Measurements from ENCODE around the gene PLA2G4D.

PLA2G4D gene

DNA sequence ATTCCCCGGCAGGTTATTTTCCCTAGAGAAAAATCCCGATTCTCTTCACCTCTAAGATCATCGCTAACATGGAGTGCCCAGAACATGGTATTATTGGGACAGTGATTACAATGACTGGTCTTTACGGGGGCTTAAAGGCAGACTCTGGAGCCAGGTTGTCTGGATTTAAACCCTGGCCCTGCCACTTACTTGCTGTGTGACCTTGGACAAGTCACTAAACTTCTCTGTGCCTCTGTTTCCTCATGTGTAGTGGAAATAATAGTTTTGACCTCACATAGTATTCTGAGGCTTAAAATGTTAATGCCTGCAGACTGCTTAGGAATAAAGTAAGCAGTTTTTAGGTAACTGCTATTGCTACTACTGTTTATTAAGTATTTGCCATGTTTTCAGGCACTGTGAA lies 4.4 kb downstream of the PLA2G4D start:
- no peak for DNase-seq

DNA sequence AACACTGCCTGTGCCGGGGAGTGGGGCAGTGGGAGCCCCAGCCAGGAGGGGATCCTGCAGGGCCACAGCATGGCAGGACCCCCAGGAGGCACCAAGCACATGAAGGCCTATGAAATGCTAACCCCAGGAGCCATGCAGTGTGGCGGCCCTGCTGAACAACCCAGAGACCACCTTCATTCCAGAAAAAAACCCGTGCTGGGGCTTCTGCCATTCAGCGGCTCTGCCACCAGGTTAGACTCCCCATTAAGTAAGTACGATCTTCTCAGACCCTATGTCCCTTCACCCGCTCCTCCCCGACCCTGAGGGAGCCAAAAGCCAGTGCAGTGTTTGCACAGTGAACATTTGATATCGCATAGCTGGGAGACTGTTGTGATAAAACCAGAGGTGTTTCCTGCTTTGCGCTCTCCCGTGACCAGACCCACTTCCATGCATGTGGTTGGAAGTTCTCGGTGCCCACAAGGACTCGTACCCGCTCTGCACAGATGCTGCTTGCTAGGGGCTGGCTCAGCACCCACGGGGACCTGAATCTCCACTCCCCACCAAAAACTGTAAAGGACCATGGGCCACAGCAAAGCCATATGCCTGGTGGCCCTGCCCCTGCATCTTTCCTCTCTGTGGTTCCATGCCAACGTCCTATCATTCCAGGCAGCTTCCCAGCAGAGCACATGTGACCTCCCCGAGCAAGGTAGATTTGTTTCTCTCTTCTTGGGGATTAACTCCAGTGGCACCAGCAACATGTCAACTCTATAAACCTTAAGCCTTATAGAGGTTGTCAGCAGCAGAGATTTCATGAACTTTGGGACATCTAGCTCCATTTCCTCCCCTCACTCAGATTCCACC lies 5.3 kb downstream of the PLA2G4D start:
- no peak for DNase-seq

DNA sequence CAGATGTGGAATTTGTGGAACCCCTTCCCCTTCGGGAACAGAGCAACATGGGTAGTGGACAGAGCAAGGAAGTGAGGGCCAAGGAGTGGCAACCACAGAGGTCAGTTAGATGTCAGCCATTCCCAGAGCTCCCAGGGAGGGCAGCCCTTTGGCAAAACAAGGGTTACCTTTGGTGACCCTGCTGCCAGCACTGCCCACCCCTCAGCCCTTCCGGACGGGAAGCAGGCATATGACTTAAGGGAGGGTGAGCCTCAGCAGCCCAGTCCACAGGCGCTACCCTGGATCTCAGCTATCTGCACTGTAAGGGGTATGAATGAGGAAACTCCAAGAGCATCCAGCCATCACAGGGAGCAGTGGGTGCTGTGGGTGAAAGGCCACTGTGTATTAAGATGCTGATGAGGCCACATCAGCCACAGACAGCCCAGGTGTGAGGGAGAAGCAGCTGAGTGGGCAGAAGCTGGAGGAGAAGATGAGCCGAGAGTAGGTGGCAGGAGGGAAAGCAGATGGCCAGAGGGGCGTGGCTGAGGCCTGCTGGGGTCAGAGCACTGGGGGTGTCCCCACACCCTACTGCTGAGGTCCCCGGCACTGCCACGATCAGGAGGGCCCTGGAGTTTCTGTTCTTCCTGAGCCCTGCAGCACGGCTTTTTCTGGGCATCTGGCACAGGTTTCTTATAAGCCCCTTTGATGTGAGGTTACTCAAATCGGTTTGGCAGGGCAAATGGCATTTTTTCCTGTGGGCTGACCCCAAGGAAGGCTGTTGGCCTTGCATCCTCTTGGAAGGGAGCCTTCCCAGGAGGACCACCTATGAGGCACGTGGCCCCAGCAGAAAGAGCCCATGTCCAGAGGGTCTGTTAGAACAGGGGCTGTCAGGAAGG lies 6.2 kb downstream of the PLA2G4D start:
- no peak for DNase-seq

DNA sequence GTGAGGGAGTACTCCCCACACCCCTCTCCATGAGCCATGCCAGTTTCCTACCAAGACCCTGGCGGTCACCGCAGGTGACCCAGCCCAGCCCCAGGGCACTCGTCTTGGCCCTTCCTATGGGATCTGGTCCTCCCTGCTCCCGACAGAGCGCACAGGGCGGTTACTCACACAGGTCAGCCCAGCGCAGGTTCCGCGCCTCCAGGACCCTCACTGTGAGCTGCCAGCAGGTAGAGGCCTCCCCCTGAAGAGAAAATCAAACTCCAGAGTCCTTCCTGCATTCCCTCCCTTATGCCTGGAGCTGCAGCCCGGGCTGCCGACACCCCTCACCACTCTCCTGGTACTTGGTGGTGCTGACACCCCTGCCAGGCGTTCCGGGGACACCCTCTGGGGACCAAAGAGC lies 6.9 kb downstream of the PLA2G4D start:
- DNase-seq: no peak

DNA sequence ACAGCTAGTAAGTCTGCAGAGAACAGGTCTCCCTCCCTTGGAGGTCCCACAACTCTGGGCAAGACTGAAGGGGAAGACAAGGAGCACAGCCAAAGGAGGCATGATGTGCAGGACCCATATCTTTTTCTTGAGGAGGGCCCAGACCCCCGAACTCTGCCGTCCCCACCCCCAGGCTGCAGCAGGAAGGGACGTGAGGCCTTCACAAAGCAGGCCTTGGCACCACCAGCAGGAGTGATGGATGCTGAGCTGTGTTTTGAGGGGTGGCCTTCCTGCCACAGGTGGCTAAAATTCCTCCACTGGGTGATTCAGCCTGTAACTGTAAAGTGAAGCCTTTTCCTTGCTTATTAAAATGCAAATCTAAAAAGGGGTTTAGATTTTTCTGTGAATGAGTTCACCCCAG lies 8.6 kb downstream of the PLA2G4D start:
- no peak for DNase-seq

DNA sequence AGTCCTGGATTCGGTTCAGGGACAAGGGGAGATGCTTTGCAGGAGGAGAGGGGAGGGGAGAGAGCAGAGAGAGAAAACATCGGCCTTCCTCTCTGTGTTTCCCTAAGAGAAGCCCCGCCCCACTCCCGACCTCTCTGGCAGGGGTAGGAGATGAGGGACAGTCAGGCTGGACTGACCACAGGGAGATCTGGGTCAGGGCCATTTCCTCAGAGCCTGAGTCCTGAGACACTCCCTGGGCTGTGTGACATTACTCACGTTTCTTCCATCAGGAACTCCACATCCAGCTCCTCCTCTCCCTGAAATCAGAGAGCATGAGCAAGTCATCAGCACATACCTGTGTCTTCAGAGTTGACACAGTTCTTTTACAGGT lies 9.1 kb downstream of the PLA2G4D start:
- no peak for DNase-seq

DNA sequence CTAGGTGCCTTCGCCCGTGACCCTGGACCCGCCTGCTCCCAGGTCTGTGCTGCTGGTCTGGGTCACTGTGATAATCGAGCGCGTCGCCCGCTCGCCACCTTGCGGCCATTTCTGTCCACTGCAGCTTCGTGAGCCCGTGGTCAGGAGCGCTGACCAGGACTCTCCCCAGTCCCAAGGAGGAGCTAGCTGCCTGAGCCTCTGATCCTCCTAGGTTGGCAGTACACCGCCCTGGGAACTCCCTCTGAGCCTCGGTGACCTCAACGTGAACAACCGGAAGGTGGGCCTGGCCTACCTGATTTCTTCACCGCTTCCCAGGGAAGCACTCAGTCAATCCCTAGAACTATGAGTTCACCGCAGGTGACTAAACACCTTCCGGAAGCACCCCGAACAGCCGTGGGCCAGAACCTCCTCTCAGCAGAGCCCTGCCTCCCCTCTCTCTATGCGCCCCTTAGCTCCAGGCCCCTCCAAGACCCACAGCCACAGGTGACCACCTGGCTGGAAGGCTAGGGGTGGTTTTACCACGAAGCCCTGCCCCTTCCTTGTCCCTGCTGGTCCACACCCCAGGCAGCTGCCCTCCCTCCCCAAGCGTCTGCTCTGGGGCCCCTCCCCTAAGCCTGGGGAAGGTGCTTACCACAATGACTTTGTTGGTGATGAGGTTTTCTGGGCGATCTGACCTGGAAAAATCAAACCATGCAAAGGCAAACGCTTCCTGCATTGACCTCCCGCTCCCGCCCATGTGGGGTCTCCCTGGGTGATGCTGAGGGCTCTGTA lies 9.7 kb downstream of the PLA2G4D start:
- DNase-seq: peak; percentile 19

DNA sequence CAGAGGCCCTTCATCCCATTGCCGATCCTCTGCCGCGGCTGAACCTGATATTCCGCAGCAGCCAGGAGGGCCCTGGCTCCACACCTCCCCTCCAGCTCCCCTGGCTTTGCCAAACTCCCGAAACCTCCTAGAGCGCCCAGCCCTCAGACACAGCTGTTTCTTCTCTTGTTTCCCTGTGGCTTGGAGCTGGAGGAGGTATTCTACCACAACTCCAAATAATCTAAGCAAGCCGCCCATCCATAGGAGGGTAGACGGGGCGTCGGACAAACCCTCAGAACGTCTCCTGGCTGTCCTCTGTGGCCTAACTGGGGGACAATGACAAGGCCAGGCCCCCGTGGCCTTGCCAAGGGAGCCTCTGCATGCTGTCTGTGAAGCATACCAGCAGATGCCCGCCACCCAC lies 10.4 kb downstream of the PLA2G4D start:
- DNase-seq: no peak

DNA sequence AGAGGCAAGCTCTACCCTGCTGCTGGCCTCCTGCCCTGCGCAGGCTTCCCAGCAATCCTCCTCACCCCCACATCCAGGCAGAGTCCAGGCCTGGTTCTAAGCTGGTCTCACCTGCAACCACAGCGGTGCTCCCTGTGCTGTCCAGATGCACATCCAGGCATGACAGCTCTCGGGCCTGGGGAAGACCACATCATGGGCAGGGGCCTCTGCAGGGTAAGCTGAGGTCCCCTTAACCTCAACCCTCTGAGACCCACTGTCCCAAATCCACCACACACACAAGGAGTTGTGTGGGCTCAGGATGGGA lies 10.8 kb downstream of the PLA2G4D start:
- no peak for DNase-seq

DNA sequence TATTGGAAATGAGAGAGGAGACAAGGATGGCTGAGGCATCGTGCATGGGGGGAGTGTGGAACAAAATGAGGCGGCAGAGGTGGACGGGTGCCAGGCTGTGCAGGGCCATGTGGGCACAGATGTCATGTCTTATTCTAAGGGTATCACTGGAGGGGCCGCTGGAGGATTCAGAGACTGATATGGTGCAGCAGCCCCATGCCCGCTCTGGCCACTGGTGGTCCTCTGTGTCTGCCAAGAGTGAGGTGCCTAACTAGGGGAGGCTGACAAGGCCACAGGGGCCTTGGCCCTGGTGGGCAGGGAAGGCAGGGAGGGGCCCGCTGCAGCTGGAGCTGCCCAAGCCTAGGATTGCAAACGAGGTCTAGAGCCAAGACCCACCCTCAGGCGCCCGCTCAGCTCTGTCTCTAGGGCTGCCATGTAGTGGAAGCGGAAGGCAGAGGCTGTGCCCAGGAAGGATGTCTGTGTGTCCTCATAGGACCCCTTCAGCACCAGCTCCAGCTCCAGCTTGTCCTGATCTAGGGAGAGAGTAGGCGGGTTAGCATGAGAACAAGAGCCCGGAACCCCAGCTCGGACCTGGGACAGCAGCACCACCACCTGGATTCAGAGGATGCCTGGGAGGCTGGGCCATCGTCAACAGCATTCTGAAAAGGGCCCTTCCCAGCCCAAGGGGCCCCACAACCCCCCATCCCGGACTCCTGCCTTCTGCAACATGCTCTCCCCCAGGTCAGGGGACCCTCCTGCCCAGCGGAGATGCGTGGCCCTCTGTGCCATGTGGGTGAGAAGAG lies 11.3 kb downstream of the PLA2G4D start:
- no peak for DNase-seq

DNA sequence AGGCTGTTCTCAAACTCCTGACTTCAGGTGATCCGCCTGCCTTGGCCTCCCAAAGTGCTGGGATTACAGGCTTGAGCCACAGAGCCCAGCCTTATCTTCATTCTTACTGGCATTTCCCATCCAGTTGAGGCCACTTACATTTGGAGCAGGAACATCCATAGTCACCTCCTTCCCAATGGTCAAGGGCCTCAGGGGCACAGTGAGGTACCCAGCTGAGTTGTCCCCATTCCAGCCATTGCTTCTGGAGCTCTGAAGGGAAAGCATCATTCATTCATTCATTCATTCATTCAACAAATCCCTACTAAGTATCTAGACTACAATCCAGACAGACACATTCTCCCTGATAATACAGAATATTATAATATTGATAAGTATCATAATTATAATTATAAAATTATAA lies 12.2 kb downstream of the PLA2G4D start:
- DNase-seq: no peak

DNA sequence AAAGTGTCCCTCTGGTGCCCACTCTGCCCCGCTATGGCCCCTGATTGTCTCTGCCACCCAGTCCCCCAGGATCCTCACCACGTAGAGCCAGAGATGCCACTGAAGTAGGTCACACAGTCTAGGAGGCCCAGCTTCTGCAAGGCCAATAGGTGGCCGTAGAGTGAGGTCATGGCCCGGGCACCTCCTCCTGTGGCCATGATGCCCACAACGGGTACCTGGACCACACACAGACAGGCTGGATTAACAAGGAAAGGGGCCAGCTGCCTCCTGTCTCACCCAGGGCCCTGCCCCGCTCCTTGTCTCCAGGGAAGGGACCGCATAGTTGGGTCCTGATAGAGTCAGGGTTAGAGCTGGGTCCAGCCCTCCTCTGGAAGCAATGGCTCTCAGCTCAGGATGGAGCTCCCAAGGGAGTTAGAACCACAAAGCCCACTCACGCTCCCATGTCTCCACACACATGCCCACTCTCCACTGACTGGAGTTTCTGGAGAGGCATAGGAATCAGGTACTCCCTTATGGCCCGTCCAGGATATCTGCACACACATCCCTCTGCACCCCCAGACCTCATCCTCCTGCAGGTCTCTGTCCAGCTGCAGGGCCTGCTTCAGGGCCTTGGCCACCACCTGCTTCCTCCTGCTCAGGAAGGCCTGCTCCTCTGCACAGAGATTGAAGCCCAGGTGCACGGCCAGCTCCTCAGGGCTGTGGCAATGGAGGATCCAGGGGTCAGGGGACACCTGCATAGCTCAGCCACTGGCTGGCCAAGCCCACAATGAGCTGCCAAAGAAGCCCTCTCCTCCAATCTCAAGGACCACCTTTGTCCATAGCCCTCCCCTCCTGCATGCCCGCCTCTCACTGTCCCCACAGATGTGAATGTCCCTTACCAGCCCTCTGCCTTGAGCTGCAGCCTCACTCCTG lies 13.2 kb downstream of the PLA2G4D start:
- no peak for DNase-seq

DNA sequence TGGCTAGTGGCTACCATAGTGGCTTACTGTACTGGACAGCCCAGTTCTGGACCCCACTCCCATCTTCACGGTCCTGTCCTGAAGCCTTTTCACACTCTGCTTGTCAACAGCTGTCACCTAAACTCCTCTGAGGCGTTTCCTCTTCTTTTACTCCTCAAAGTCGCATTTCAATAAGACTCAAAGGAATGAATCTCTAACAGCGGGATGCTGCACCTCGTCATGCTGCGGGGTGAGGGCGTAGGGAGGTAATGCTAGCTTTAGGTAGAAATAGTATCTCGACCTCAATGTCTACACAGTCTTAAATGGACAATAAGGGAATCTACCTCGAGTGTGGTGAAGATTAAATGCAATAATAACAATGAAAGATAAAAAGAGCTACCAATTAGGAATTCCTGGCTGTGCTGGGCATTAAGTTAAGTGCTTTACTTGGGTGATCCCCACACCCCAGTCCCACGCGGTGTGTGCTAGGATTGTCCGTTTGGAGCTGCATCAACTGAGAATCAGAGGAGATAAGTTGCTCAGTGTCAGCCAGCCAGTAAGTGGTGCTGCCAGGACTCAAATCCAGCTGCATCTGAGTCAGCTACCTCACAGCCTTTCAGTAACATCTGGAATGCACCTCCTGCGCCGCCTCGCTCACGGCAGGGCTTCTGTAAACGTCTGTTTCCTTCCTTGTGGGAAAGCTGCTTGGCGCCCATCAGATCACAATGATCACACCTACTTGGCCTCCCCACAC lies 14.0 kb downstream of the PLA2G4D start:
- DNase-seq: no peak

DNA sequence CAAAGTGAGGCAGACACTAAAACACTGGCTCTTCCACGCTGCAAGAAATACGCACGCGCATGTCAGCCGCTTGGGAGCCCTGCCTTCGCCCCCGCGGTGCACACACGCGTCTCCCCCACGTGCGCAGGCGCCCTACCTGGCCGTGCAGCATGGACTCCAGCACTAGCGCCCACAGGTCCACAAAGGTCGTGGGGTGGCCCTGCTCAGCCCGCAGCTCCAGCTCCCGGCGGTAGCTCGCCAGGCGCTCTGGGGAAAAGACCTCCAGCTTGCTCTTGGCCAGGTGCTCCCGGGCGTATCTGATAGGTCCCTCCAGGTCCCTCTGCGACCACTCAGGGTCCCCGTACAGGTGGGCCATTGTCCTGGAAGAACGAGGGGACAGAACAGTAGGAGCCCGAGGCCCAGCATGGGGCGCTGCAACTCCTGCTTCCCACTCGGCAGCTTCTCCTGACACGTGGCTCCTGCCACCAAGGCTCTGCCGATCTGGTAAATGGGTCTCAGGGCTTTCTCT lies 14.9 kb downstream of the PLA2G4D start:
- DNase-seq: no peak

DNA sequence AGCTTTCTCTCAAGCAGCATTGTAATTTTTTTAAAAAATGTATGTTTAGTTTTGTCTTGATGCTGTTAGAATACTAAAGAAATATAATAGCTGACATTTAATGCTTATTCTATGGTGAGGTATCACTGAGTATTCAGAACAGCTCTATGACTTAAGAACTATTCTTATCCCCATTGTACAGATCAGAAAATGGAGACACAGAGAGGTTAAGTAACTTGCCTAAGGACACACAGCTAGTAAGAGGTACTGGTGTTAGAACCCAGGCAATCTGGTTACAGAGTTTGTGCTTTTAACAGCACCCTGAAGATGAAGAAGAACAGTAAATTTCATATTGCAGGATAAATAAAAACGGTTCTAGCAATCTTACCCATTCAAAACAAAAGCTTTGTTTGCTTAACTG lies 15.5 kb downstream of the PLA2G4D start:
- DNase-seq: no peak

DNA sequence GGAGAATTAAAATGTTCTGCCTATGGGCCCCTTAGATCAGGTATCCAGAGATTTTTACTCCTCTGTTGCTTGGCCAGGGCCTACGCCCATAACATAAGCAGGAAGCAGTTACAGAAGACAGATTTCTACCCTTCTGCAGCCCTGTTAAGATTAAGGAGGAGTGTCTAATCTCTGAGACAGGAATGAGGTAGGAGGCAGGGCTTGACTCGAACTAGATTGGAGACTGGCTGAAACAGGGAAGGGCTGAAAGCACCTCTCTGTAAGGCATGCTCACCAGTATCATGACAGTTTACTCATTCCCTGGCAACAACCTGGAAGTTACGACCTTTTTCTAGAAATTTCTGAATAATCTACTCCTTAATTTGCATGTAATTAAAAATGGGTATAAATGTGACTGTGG lies 16.7 kb downstream of the PLA2G4D start:
- DNase-seq: no peak

DNA sequence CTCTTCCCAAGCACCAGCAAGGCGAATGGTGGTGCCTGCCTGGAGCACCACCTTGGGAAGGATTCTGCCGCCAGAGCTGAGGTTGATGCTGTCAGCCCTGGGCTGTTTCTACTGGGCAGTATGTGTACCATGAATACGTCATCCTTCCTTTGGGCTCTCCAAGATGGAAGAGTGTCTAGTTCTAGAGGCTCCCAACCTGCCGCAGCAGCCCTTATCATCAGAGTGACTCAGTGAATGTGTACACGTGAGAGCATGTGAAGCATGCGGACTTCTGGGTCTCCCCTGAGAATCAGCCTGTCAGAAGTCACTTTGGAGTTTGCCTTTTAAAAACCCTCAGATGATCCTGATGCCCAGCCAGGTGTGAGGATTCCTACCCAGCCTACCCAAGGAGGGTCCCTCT lies 20.9 kb downstream of the PLA2G4D start:
- DNase-seq: no peak

DNA sequence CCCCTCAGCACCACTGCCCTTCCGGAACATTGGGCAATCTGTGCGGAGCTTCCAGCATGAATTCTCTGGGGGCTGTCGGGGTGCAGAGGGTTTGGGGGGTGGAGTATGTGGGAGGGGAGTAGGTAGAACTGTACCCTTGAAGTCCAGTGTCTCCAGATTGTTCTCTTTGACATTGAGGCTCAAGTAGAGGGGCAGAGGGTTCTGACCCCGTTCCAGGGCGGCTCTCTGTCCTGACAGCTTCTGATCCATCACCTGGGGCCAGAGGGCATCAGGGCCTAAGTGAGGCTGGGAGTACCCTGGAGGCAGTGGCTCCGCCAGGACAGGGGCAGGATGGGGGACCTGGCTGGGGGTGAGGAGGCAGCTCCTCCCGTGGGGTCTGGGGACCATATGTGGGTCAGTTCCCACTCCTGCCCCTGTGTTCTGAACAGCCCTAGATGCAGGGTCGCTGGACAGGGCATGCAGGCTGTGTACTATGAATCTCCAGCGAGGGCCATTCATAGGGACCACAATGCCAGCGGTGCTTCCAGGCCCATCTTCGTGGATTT lies 22.1 kb downstream of the PLA2G4D start:
- DNase-seq: no peak

DNA sequence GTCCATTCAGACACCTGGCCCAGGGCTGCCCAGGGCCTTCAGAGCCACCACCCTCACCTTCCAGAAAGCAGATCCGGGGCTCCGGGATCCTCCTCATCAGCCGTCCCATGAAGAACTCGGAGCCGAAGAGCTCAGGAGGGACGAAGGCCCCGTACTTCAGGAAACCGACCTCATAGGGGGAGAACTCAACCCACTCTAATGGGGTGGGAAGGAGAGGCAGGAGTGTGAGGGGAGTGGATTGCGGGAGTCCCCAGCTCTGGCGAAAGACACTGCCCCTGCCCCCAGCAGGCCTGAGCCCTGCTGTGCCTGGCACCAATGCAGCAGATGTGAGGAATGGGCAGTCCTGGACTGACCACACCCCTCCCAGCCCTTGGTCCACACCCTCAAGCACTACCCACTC lies 22.6 kb downstream of the PLA2G4D start:
- DNase-seq: no peak

DNA sequence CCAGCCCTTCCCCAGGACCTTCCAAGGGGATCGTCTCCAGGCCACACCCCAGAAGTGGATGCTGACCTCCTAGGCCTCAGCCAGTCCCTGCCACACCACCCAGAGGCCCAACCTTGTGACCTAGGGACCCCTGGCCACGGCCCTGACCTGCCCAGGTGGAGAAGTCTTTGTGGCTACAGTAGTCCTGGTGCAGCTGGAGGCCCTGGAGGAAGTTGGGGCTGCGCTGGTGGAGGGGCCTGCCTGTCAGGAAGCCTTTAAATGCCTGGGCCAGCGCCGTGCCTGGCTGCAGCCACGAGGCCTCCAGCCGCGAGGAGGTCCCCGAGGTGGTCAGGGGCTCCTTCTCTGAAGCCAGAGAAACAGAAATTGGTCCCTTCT lies 23.4 kb downstream of the PLA2G4D start:
- DNase-seq: no peak

Data from effector CD4-positive, alpha-beta T cell (primary cell).